Measurements from ENCODE around the gene FTSJ3. TPM values are rescaled to one million over a fixed set of nuclear protein-coding genes. Genes with fewer than 3 reads are reported as not detected.
"Not testable (repeated sequence)": the region's sequence is repeated elsewhere in the genome, so short reads cannot be mapped to it uniquely, and the experiment has no call there.

The FTSJ3 gene
- total and polyA plus RNA-seq, 9 donors = 29.1 to 45.4 (median 37.5) TPM

DNA sequence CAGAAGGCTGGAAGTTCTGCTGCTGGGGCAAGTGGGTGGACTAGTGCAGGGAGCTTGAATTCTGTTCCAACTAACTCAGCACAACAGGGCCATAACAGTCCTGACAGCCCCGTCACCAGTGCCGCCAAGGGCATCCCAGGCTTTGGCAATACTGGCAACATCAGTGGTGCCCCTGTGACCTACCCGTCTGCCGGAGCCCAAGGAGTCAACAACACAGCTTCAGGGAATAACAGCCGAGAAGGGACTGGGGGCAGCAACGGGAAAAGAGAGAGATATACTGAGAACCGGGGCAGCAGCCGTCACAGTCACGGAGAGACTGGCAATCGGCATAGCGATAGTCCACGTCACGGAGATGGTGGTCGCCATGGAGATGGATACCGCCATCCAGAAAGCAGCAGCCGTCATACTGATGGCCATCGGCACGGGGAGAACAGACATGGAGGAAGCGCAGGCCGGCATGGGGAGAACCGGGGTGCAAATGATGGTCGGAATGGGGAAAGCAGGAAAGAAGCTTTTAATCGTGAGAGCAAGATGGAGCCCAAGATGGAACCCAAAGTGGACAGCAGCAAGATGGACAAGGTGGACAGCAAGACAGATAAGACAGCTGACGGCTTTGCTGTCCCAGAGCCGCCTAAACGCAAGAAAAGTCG is 9.6 kb downstream of the FTSJ3 start:
- WGBS (ENCODE audit: insufficient coverage) = 96% methylated on average over 27 of the region's 27 CpGs
- Histone ChIP-seq H3K36me3 (ENCODE audit: control insufficient read depth, insufficient read depth, low read length) (peaks cover 92% of the 10 kb centered on the region), H3K4me3 (ENCODE audit: low read length) (no peak overlapping the region), H3K27ac (ENCODE audit: low read length) (no peak overlapping the region), H3K4me1 (ENCODE audit: control insufficient read depth, insufficient read depth, low read length) (no peaks in the 10 kb centered on the region), H3K9me3 (replicated peaks; ENCODE audit: control insufficient read depth, low read depth, low read length) (no peaks in the 10 kb centered on the region), H3K27me3 (ENCODE audit: control insufficient read depth, insufficient read depth, low read length) (no peaks in the 10 kb centered on the region)
- no peak for DNase-seq

DNA sequence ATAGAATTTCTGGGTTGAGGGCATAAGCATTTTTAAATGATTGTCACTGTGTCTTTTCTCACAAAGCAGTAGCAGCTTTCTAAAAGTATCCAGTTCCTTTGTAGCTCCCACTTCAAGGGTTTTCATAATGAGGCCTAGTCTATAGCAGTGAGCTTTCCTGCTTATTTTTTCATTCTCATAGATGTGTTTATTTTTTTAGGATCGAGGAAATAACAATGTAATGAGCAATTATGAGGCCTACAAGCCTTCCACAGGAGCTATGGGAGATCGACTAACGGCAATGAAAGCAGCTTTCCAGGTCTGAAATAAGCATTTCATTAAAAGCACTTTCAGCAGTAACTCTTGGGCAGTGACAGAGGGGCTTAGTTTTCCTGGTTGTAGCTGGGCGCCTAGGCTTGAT is 10.8 kb downstream of the FTSJ3 start:
- Histone ChIP-seq H3K9me3 (replicated peaks; ENCODE audit: control insufficient read depth, low read depth, low read length) (no peaks in the 10 kb centered on the region), H3K36me3 (ENCODE audit: control insufficient read depth, insufficient read depth, low read length) (peaks cover 93% of the 10 kb centered on the region), H3K27ac (ENCODE audit: low read length) (no peak overlapping the region), H3K4me3 (ENCODE audit: low read length) (no peak overlapping the region), H3K27me3 (ENCODE audit: control insufficient read depth, insufficient read depth, low read length) (no peaks in the 10 kb centered on the region), H3K4me1 (ENCODE audit: control insufficient read depth, insufficient read depth, low read length) (no peaks in the 10 kb centered on the region)
- no CpG with 5 or more reads among the region's 4 CpGs for WGBS (ENCODE audit: insufficient coverage)
- no peak for DNase-seq

DNA sequence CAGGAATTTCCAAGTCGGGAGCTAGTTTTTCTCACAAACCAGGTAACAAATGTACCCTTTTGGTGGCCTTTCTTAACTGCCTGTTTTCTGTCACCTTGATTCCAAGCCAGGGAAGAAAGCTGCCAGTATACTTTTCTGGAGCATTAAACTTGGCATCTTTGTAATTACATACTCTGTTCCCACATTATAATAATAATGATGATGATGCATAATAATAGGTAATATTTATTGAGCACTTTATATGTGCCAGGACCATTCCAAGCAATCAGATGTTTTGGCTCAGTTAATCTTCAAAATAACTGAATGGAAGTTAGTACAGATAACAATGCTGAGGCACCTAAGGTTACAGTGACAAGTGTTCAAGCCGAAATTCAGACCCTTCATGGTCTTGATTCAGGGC is 11.3 kb downstream of the FTSJ3 start:
- no peak overlapping the region for H3K27ac ChIP-seq (ENCODE audit: low read length)
- no peak for DNase-seq
- H3K9me3 ChIP-seq (replicated peaks; ENCODE audit: control insufficient read depth, low read depth, low read length) = no peaks in the 10 kb centered on the region
- no peaks in the 10 kb centered on the region for H3K27me3 ChIP-seq (ENCODE audit: control insufficient read depth, insufficient read depth, low read length)
- peaks cover 93% of the 10 kb centered on the region for H3K36me3 ChIP-seq (ENCODE audit: control insufficient read depth, insufficient read depth, low read length)
- WGBS (ENCODE audit: insufficient coverage) = 79% methylated on average over 1 of the region's 2 CpGs
- H3K4me1 ChIP-seq (ENCODE audit: control insufficient read depth, insufficient read depth, low read length) = no peaks in the 10 kb centered on the region
- H3K4me3 ChIP-seq (ENCODE audit: low read length) = no peak overlapping the region

DNA sequence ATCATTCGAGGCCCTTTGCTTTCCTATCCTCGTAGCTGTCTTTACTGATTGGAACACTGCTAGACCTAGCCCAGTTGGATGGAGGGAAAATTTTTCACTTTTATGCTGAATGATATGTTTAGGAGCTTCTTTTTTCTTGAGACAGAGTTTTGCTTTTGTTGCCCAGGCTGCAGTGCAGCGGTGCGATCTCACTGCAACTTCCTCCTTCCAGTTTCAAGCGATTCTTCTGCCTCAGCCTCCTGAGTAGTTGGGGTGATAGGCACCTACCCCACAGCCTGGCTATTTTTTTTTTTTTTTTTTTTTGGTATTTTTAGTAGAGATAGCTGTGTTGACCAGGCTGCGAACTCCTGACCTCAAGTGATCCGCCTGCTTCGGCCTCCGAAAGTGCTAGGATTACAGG is 17.5 kb downstream of the FTSJ3 start:
- Histone ChIP-seq H3K4me3 (ENCODE audit: low read length) (no peak overlapping the region), H3K27ac (ENCODE audit: low read length) (no peak overlapping the region), H3K36me3 (ENCODE audit: control insufficient read depth, insufficient read depth, low read length) (peaks cover 76% of the 10 kb centered on the region), H3K4me1 (ENCODE audit: control insufficient read depth, insufficient read depth, low read length) (no peaks in the 10 kb centered on the region), H3K9me3 (replicated peaks; ENCODE audit: control insufficient read depth, low read depth, low read length) (no peaks in the 10 kb centered on the region), H3K27me3 (ENCODE audit: control insufficient read depth, insufficient read depth, low read length) (no peaks in the 10 kb centered on the region)
- no CpG with 5 or more reads among the region's 9 CpGs for WGBS (ENCODE audit: insufficient coverage)
- no peak for DNase-seq

DNA sequence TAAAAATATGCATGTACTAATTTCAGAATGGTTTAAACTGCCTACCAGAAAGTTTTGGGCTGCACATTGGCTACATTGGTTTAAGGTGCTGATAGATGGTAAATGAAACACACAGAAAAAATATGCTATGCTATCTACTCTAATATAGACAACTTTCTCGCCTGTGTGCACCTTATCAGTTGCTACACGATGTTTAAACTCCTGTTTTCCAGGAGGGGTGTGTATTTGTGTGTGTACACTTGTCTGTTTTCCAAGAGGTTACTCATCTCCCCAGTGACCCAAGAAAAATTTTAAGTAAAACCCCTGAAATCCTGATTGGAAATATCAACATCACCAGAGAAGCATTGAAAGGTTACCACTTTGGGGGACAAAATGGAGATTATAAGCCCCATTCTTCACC is 21.9 kb downstream of the FTSJ3 start:
- Histone ChIP-seq H3K36me3 (ENCODE audit: control insufficient read depth, insufficient read depth, low read length) (peaks cover 57% of the 10 kb centered on the region), H3K27me3 (ENCODE audit: control insufficient read depth, insufficient read depth, low read length) (no peaks in the 10 kb centered on the region), H3K9me3 (replicated peaks; ENCODE audit: control insufficient read depth, low read depth, low read length) (no peaks in the 10 kb centered on the region), H3K27ac (ENCODE audit: low read length) (no peak overlapping the region), H3K4me3 (ENCODE audit: low read length) (no peak overlapping the region), H3K4me1 (ENCODE audit: control insufficient read depth, insufficient read depth, low read length) (no peaks in the 10 kb centered on the region)
- WGBS (ENCODE audit: insufficient coverage) = no CpG with 5 or more reads among the region's 2 CpGs
- no peak for DNase-seq

DNA sequence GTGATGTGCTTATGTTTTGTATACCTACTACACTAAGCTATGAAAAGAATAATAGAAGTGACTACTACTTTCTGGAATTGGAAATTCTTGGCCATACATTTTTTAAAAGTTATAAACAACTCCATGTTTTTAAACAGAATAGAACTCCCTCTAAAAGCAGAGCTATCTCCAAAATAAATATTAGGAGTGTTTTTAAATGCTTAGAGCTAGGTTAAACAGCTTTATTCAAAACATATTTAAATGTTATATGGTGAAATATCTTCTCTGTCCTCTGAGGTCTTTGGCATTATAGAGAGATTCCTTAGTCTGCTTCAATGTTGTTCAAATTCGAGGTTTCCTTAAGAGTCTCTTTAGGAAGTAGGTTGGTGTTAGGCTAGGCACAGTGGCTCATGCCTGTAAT is 23.1 kb downstream of the FTSJ3 start:
- Histone ChIP-seq H3K36me3 (ENCODE audit: control insufficient read depth, insufficient read depth, low read length) (peaks cover 57% of the 10 kb centered on the region), H3K27me3 (ENCODE audit: control insufficient read depth, insufficient read depth, low read length) (no peaks in the 10 kb centered on the region), H3K4me3 (ENCODE audit: low read length) (no peak overlapping the region), H3K27ac (ENCODE audit: low read length) (no peak overlapping the region), H3K9me3 (replicated peaks; ENCODE audit: control insufficient read depth, low read depth, low read length) (no peaks in the 10 kb centered on the region), H3K4me1 (ENCODE audit: control insufficient read depth, insufficient read depth, low read length) (no peaks in the 10 kb centered on the region)
- WGBS (ENCODE audit: insufficient coverage) = 88% methylated on average over 1 of the region's 1 CpG
- DNase-seq = no peak

DNA sequence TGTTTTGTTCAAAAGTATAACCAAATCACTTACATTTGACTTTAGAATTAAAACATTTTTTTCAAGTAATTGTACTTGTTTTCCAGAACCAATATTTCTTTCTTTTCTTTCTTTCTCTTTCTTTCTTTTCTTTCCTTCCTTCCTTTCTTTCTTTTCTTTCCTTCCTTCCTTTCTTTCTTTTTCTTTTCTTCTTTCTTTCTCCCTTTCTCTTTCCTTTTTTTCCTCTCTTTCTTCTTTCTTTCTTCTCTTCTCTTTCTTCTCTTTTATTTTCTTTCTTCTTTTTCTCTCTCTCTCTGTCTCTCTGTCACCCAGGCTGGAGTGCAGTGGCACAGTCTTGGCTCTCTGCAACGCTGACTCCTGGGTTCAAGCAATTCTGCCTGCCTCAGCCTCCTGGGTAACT is 26.7 kb downstream of the FTSJ3 start:
- no CpG with 5 or more reads among the region's 1 CpG for WGBS (ENCODE audit: insufficient coverage)

DNA sequence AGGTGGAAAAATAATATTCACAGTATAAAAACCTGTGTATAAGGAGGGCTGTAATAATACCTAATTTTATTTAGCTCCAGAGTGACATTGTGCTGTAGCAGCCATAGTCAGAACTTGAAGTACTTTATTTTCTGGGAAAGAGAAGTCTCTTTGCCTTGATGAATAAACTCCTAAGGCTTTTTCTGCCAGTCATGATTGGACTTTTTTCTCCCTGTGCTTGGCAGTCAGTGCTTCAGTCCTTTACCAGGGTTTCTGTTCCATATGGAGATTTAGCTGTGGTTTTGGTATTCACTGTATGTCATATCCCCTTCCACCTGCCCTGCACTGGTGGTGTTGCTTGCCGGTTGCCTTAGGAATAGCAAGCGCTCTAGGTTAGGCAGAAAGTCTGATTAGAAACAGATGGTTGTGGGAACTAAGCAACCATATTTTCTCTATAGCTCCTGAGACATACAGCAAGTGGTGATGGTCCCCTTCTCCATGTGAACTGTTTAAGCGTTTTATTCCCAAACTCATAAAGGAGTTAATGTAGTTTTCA is 28.8 kb downstream of the FTSJ3 start:
- DNase-seq = no peak
- Histone ChIP-seq H3K9me3 (replicated peaks; ENCODE audit: control insufficient read depth, low read depth, low read length) (no peaks in the 10 kb centered on the region), H3K36me3 (ENCODE audit: control insufficient read depth, insufficient read depth, low read length) (peaks cover 72% of the 10 kb centered on the region), H3K4me3 (ENCODE audit: low read length) (no peak overlapping the region), H3K4me1 (ENCODE audit: control insufficient read depth, insufficient read depth, low read length) (no peaks in the 10 kb centered on the region), H3K27ac (ENCODE audit: low read length) (no peak overlapping the region), H3K27me3 (ENCODE audit: control insufficient read depth, insufficient read depth, low read length) (no peaks in the 10 kb centered on the region)
- no CpG with 5 or more reads among the region's 3 CpGs for WGBS (ENCODE audit: insufficient coverage)

More for the DNA sequence above, 26.7 kb downstream of the FTSJ3 start:
- Histone ChIP-seq H3K36me3 (ENCODE audit: control insufficient read depth, insufficient read depth, low read length) (peaks cover 60% of the 10 kb centered on the region), H3K4me3 (ENCODE audit: low read length) (no peak overlapping the region), H3K9me3 (replicated peaks; ENCODE audit: control insufficient read depth, low read depth, low read length) (no peaks in the 10 kb centered on the region), H3K4me1 (ENCODE audit: control insufficient read depth, insufficient read depth, low read length) (no peaks in the 10 kb centered on the region), H3K27ac (ENCODE audit: low read length) (no peak overlapping the region), H3K27me3 (ENCODE audit: control insufficient read depth, insufficient read depth, low read length) (no peaks in the 10 kb centered on the region)
- DNase-seq = no peak

DNA sequence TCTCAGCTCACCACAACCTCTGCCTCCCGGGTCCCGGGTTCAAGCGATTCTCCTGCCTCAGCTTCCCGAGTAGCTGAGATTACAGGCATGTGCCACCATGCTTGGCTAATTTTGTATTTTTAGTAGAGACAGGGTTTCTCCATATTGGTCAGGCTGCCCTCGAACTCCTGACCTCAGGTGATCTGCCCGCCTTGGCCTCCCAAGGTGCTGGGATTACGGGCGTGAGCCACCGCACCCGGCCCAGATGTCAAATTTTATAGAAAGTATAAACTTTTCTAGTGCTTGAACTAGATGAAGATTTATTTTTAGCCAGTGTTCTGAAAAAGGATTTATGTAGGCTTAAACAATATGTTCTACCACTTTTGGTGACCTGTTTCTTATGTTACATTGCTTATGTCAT is 31.1 kb downstream of the FTSJ3 start:
- not testable (repeated sequence) for H3K27ac ChIP-seq (ENCODE audit: low read length); DNase-seq; H3K4me3 ChIP-seq (ENCODE audit: low read length); H3K9me3 ChIP-seq (replicated peaks; ENCODE audit: control insufficient read depth, low read depth, low read length); H3K4me1 ChIP-seq (ENCODE audit: control insufficient read depth, insufficient read depth, low read length); H3K27me3 ChIP-seq (ENCODE audit: control insufficient read depth, insufficient read depth, low read length)
- H3K36me3 ChIP-seq (ENCODE audit: control insufficient read depth, insufficient read depth, low read length) = peaks cover 65% of the 10 kb centered on the region
- 100% methylated on average over 2 of the region's 10 CpGs for WGBS (ENCODE audit: insufficient coverage)

DNA sequence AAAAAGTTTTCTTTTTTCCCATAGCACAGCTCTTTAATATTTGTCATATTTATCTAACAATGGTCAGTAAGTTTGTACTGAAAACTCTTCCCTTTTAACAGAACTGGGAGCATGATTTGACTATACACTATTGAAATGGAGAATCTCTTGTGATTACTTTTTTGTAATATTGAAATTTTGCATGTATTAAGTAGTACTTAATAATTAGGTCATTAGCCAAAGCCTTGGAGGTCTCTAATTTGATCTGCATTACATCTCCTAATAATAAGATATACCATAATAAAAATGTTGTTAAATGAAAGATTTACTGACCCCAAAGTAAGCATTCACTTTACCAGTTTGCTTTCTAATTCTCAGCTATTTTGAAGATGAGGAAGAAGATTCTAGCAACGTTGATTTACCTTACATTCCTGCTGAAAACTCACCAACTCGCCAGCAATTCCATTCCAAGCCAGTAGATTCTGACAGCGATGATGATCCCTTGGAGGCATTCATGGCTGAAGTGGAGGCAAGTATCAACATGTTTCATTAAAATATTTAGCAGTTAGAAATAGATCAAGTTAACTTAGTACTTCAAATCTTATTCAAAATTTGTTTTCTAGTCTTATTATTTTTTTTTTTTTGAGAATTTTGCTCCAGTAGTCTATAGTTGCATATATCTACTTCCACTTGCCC is 35.3 kb downstream of the FTSJ3 start:
- no peaks in the 10 kb centered on the region for H3K4me1 ChIP-seq (ENCODE audit: control insufficient read depth, insufficient read depth, low read length)
- H3K27me3 ChIP-seq (ENCODE audit: control insufficient read depth, insufficient read depth, low read length) = no peaks in the 10 kb centered on the region
- no CpG with 5 or more reads among the region's 3 CpGs for WGBS (ENCODE audit: insufficient coverage)
- H3K36me3 ChIP-seq (ENCODE audit: control insufficient read depth, insufficient read depth, low read length) = peaks cover 51% of the 10 kb centered on the region
- H3K4me3 ChIP-seq (ENCODE audit: low read length) = no peak overlapping the region
- no peak for DNase-seq
- no peak overlapping the region for H3K27ac ChIP-seq (ENCODE audit: low read length)
- H3K9me3 ChIP-seq (replicated peaks; ENCODE audit: control insufficient read depth, low read depth, low read length) = no peaks in the 10 kb centered on the region
